ENCODE data around the gene ZNF341. TPM values are rescaled to one million over a fixed set of nuclear protein-coding genes. Genes with fewer than 3 reads are reported as not detected.

Gene ZNF341
- total and polyA plus RNA-seq, 7 donors, result 1.2 to 7.9 (median 2.5) TPM

- H3K4me1 ChIP-seq, result peaks cover 0 to 62% (median 60%) of the 10 kb centered on the region in 4 donors
- no peaks in the 10 kb centered on the region for H3K9me3 ChIP-seq
- H3K36me3 ChIP-seq, result no peaks in the 10 kb centered on the region
- H3K27me3 ChIP-seq, result no peaks in the 10 kb centered on the region
- intact Hi-C loops (cut with DNase I), result no loop called here
- WGBS, 2 donors, result 74% methylated on average over 21 of the region's 21 CpGs
- no peak overlapping the region for H3K4me3 ChIP-seq
- no peak for TF ChIP-seq CTCF (IDR thresholded peaks at IDR 0.05)
- TF ChIP-seq EP300 (IDR thresholded peaks at IDR 0.05), result no peak
- TF ChIP-seq POLR2A (IDR thresholded peaks at IDR 0.05), result no peak
- peak; percentile 48 to 86 (median 73) for TF ChIP-seq POLR2AphosphoS5 (IDR thresholded peaks at IDR 0.05)
- DNase-seq, result peak; percentile 86
- peak overlapping the region; percentile 36 to 88 (median 87) for H3K27ac ChIP-seq
Observed at GRCh38 chr20:33793011-33793931, 61.5 kb downstream of the ZNF341 start.

GRCh38 chr20:33796263-33796906, 64.6 kb downstream of the ZNF341 start:
- Histone ChIP-seq H3K4me3 (no peak overlapping the region), H3K27ac (no peak overlapping the region), H3K4me1 (peaks cover 0 to 31% (median 29%) of the 10 kb centered on the region in 4 donors), H3K9me3 (no peaks in the 10 kb centered on the region), H3K36me3 (no peaks in the 10 kb centered on the region), H3K27me3 (no peaks in the 10 kb centered on the region)
- intact Hi-C loops (cut with DNase I), result no loop called here
- WGBS, 2 donors, result 16 to 61% methylated on average over 9 of the region's 9 CpGs
- DNase-seq, result no peak
- TF ChIP-seq CTCF (IDR thresholded peaks at IDR 0.05) (no peak), POLR2A (IDR thresholded peaks at IDR 0.05) (no peak), EP300 (IDR thresholded peaks at IDR 0.05) (no peak), POLR2AphosphoS5 (IDR thresholded peaks at IDR 0.05) (no peak)

GRCh38 chr20:33796907-33797544, 65.2 kb downstream of the ZNF341 start:
- 46 to 79% methylated on average over 5 of the region's 5 CpGs for WGBS, 2 donors
- no peak overlapping the region for H3K27ac ChIP-seq

GRCh38 chr20:33798444-33798843, 66.6 kb downstream of the ZNF341 start:
- Histone ChIP-seq H3K4me1 (peaks cover 0 to 17% (median 13%) of the 10 kb centered on the region in 4 donors), H3K27me3 (no peaks in the 10 kb centered on the region), H3K4me3 (no peak overlapping the region), H3K9me3 (no peaks in the 10 kb centered on the region), H3K27ac (no peak overlapping the region), H3K36me3 (no peaks in the 10 kb centered on the region)
- DNase-seq, result no peak
- WGBS, 2 donors, result 54 to 71% methylated on average over 4 of the region's 4 CpGs
- no peak for TF ChIP-seq EP300 (IDR thresholded peaks at IDR 0.05)
- TF ChIP-seq POLR2A (IDR thresholded peaks at IDR 0.05), result no peak
- no peak for TF ChIP-seq POLR2AphosphoS5 (IDR thresholded peaks at IDR 0.05)
- TF ChIP-seq CTCF (IDR thresholded peaks at IDR 0.05), result no peak
- intact Hi-C loops (cut with DNase I), result no loop called here

More at GRCh38 chr20:33796907-33797544, 65.2 kb downstream of the ZNF341 start:
- no peak for TF ChIP-seq POLR2AphosphoS5 (IDR thresholded peaks at IDR 0.05)
- Histone ChIP-seq H3K4me1 (peaks cover 0 to 25% (median 23%) of the 10 kb centered on the region in 4 donors), H3K9me3 (no peaks in the 10 kb centered on the region), H3K36me3 (no peaks in the 10 kb centered on the region), H3K4me3 (no peak overlapping the region), H3K27me3 (no peaks in the 10 kb centered on the region)
- intact Hi-C loops (cut with DNase I), result no loop called here
- DNase-seq, result no peak

- Histone ChIP-seq H3K36me3 (no peaks in the 10 kb centered on the region), H3K27me3 (no peaks in the 10 kb centered on the region), H3K4me3 (no peak overlapping the region), H3K9me3 (no peaks in the 10 kb centered on the region), H3K27ac (peak overlapping the region; percentile 67 to 84 (median 74)), H3K4me1 (peaks cover 0 to 19% (median 13%) of the 10 kb centered on the region in 4 donors)
- WGBS, 2 donors, result 87 to 88% methylated on average over 2 of the region's 2 CpGs
- intact Hi-C loops (cut with DNase I), result no loop called here
- peak in 3 of 4 donors; percentile 14 to 78 (median 65) for TF ChIP-seq POLR2AphosphoS5 (IDR thresholded peaks at IDR 0.05)
- TF ChIP-seq EP300 (IDR thresholded peaks at IDR 0.05), result no peak
- no peak for DNase-seq
Observed at GRCh38 chr20:33803921-33804337, 72.1 kb downstream of the ZNF341 start.

All from sigmoid colon (tissue), 7 donors.